Calu3 (cell line): Measurements from ENCODE around the gene SMAD9. TPM values are rescaled to one million over a fixed set of nuclear protein-coding genes. Genes with fewer than 3 reads are reported as not detected.

Experiments
- BruUV-seq: library from RNA; stranded (reverse); fragments of 400-500 nt; replicated peaks from 2 replicates; lab custom pipeline; 2021; lab: Mats Ljungman, UMichigan
- CTCF ChIA-PET: fragments of 300-600 bp; sonication (Branson Sonifier 250); formaldehyde crosslinking; loops from one replicate; lab custom pipeline; 2022; ENCODE audit warnings: antibody characterized with exemption; lab: Charles Lee
- DNase-seq: peaks from one replicate; pipeline ENCODE4 v3.0.0; 2022
- H3K27ac Mint-ChIP-seq: one replicate; pipeline ENCODE4 v1.8.0; 2022; ENCODE audit warnings: mixed read lengths; ENCODE audit not compliant: unreplicated experiment
- H3K27me3 Mint-ChIP-seq: one replicate; pipeline ENCODE4 v1.8.0; 2022; ENCODE audit warnings: mixed read lengths; ENCODE audit not compliant: unreplicated experiment
- H3K36me3 Mint-ChIP-seq: one replicate; pipeline ENCODE4 v1.8.0; 2022; ENCODE audit warnings: mild to moderate bottlenecking, moderate library complexity, mixed read lengths; ENCODE audit not compliant: insufficient read depth, unreplicated experiment
- H3K4me1 Mint-ChIP-seq: one replicate; pipeline ENCODE4 v1.8.0; 2022; ENCODE audit warnings: mild to moderate bottlenecking, low read depth, mixed read lengths; ENCODE audit not compliant: unreplicated experiment
- H3K4me3 Mint-ChIP-seq: one replicate; pipeline ENCODE4 v1.8.0; 2022; ENCODE audit warnings: mild to moderate bottlenecking, low read depth, moderate library complexity, mixed read lengths; ENCODE audit not compliant: unreplicated experiment
- H3K9me3 Mint-ChIP-seq: one replicate; pipeline ENCODE4 v1.8.0; 2022; ENCODE audit warnings: low read depth, mixed read lengths; ENCODE audit not compliant: unreplicated experiment
- CTCF ChIP-seq: fragments of 200-600 bp; IDR thresholded peaks from one replicate; pipeline ENCODE4 v1.8.0; 2022; ENCODE audit warnings: antibody characterized with exemption; ENCODE audit not compliant: unreplicated experiment
- intact Hi-C: fragments of 100-400 bp; cut with micrococcal nuclease; formaldehyde crosslinking; loops from one replicate; pipeline ENCODE4 v1.10.0; 2022; ENCODE audit not compliant: unreplicated experiment
- total RNA-seq: library from RNA; stranded (reverse); gene quantifications from 2 replicates; pipeline ENCODE4 v1.2.3, GENCODE V29; 2022

Gene SMAD9
- total RNA-seq, 1 experiment from 2014 or later: 1.8 TPM

GRCh38 chr13:36801035-36801434 lies 119.0 kb downstream of the SMAD9 start:
- Mint-ChIP-seq H3K27ac (no peak overlapping the region), H3K4me3 (no peak overlapping the region), H3K36me3 (no peaks in the 10 kb centered on the region), H3K27me3 (no peaks in the 10 kb centered on the region), H3K4me1 (peaks cover 5% of the 10 kb centered on the region), H3K9me3 (no peaks in the 10 kb centered on the region)
- no peak for DNase-seq
- intact Hi-C loops: no loop called here
- no TSS peak for BruUV-seq
- no peak for TF ChIP-seq CTCF
- CTCF ChIA-PET: no interaction called here

GRCh38 chr13:36796052-36796451 lies 124.0 kb downstream of the SMAD9 start:
- no peak for TF ChIP-seq CTCF
- BruUV-seq: no TSS peak
- no peak overlapping the region for H3K27ac Mint-ChIP-seq
- no peaks in the 10 kb centered on the region for H3K27me3 Mint-ChIP-seq
- intact Hi-C loops: no loop called here
- no peak overlapping the region for H3K4me3 Mint-ChIP-seq
- DNase-seq: no peak
- no peaks in the 10 kb centered on the region for H3K9me3 Mint-ChIP-seq
- CTCF ChIA-PET: no interaction called here
- H3K4me1 Mint-ChIP-seq: no peaks in the 10 kb centered on the region
- no peaks in the 10 kb centered on the region for H3K36me3 Mint-ChIP-seq

- no peak for TF ChIP-seq CTCF
- Mint-ChIP-seq H3K36me3 (no peaks in the 10 kb centered on the region), H3K9me3 (no peaks in the 10 kb centered on the region), H3K27me3 (no peaks in the 10 kb centered on the region), H3K4me3 (no peak overlapping the region), H3K4me1 (no peaks in the 10 kb centered on the region), H3K27ac (no peak overlapping the region)
- CTCF ChIA-PET: no interaction called here
- intact Hi-C loops: no loop called here
- DNase-seq: no peak
- no TSS peak for BruUV-seq
Measured at GRCh38 chr13:36795463-36795862, 124.6 kb downstream of the SMAD9 start.

Other genes with a start within 250 kb of the SMAD9 start
- not detected in 2 replicates for gene SERTM1, start 246.2 kb downstream of the SMAD9 start, total RNA-seq
- 3.8 and 6.2 TPM in 2 replicates for gene RFXAP, start 101.0 kb downstream of the SMAD9 start, total RNA-seq
- gene ALG5, start 79.1 kb upstream of the SMAD9 start, total RNA-seq: 32.3 and 35.7 TPM in 2 replicates
- 39.9 and 44.1 TPM in 2 replicates for gene EXOSC8, start 80.5 kb upstream of the SMAD9 start, total RNA-seq
- 55.3 and 56.0 TPM in 2 replicates for gene SUPT20H, start 139.4 kb upstream of the SMAD9 start, total RNA-seq
- not detected in 2 replicates for gene CSNK1A1L, start 185.4 kb upstream of the SMAD9 start, total RNA-seq